Type B pancreatic cell (in vitro differentiated cells): Measurements from ENCODE around the gene SLC34A3. TPM values are rescaled to one million over a fixed set of nuclear protein-coding genes. Genes with fewer than 3 reads are reported as not detected.
"Not testable (repeated sequence)": the region's sequence is repeated elsewhere in the genome, so short reads cannot be mapped to it uniquely, and the experiment has no call there.

Source experiments
- DNase-seq: peaks from one replicate; pipeline ENCODE4 v3.0.0; 2021; ENCODE audit warnings: mixed read lengths; ENCODE audit not compliant: unreplicated experiment; ENCODE audit errors: extremely low spot score
- H3K27ac Mint-ChIP-seq: 2 replicates; pipeline ENCODE4 v1.8.0; 2021; ENCODE audit warnings: mild to moderate bottlenecking, mixed read lengths
- H3K27me3 Mint-ChIP-seq: 2 replicates; pipeline ENCODE4 v1.8.0; 2021; ENCODE audit warnings: mixed read lengths
- H3K36me3 Mint-ChIP-seq: 2 replicates; pipeline ENCODE4 v1.8.0; 2021; ENCODE audit warnings: mixed read lengths
- H3K4me1 Mint-ChIP-seq: one replicate; pipeline ENCODE4 v1.8.0; 2021; ENCODE audit warnings: mixed read lengths; ENCODE audit not compliant: unreplicated experiment
- H3K4me3 Mint-ChIP-seq: 2 replicates; pipeline ENCODE4 v1.8.0; 2021; ENCODE audit warnings: mild to moderate bottlenecking, mixed read lengths
- H3K9me3 Mint-ChIP-seq: 2 replicates; pipeline ENCODE4 v1.8.0; 2021; ENCODE audit warnings: mixed read lengths
- CTCF ChIP-seq: fragments of 200-600 bp; sonication (generic); conservative IDR thresholded peaks from 2 replicates; pipeline ENCODE4 v1.5.0; 2021; ENCODE audit warnings: antibody characterized with exemption, mild to moderate bottlenecking
- total RNA-seq: library from RNA; stranded (reverse); gene quantifications from 2 replicates; pipeline ENCODE4 v1.2.1, GENCODE V29; 2021; ENCODE audit warnings: low replicate concordance

Gene SLC34A3
- total RNA-seq, 1 donor from 2014 or later = 0.41 TPM

- Mint-ChIP-seq H3K27me3 (peaks cover 4% of the 10 kb centered on the region), H3K4me1 (peaks cover 26% of the 10 kb centered on the region), H3K36me3 (peaks cover 17% of the 10 kb centered on the region), H3K9me3 (no peaks in the 10 kb centered on the region), H3K4me3 (peak overlapping the region; percentile 84), H3K27ac (peak overlapping the region; percentile 78)
- TF ChIP-seq CTCF = peak; percentile 25
- no peak for DNase-seq
These were observed 9.7 kb downstream of the SLC34A3 start for GRCh38 chr9:137240318-137240840.

DNA sequence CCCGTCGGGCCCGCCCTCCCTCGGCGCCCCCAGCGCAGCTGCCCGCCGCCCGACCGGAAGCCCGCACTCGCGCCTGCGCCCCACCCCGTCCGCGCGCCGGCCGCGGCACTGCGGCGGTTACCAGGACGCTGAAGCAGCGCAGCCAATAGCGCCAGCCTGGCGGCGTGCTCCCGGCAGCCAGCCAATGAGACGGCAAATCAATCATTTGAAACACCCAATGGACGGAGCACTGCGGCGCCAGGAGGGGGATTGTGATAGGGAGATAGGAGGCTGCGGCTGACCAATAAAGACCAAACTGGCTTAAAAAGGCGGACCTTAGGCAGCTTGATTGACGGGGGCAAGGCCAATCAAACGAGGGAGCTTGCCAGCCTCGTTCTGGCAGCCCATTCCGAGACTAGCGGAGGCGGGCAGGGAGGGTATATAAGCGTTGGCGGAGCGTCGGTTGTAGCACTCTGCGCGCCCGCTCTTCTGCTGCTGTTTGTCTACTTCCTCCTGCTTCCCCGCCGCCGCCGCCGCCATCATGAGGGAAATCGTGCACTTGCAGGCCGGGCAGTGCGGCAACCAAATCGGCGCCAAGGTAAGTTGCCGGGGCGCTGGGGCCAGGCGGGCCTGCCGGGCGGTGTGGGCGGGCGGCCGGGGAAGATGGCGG, 10.3 kb downstream of the SLC34A3 start, which contains the start of gene TUBB4B:
TSS of gene TUBB4B (plus strand) at position 447 of the 649 bp plus-strand sequence. CDS start at position 521, 74 bp downstream.
- Mint-ChIP-seq H3K27ac (peak within 1 kb of the TSS; percentile 99), H3K36me3 (peaks cover 17% of the 10 kb centered on the region), H3K4me3 (peak within 1 kb of the TSS; percentile 98), H3K4me1 (peaks cover 26% of the 10 kb centered on the region), H3K9me3 (no peaks in the 10 kb centered on the region), H3K27me3 (peaks cover 4% of the 10 kb centered on the region)
- peak; percentile 99 for DNase-seq
- TF ChIP-seq CTCF = peak; percentile 2

DNA sequence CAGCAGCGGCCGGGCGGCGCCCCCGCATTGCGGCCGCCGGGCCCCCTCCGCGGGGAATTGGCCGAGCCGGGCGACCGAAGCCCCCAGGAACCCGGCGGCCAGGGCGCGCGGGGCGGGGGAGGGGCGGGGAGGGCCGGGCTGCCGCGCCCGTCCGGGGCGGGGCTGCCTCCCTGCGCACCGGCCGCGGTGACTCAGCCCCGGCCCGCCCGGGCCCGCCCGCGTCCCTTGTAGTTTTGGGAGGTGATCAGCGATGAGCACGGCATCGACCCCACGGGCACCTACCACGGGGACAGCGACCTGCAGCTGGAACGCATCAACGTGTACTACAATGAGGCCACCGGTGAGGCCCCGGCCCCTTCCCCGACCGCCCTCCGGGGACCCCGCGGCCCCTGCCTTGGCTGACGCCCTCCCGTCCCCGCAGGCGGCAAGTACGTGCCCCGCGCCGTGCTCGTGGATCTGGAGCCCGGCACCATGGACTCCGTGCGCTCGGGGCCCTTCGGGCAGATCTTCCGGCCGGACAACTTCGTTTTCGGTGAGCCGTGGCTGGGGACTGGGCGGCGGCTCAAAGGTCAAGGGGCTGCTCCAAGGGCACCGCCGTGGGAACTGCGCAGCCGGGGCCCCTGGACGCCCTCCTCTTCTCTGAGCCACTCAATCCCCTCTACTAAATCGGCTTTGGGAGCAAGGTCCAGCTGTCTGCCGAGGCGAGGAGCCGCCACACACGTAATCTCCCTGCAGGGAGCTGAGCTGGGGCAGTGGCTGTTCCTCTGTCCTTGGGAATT, 11.0 kb downstream of the SLC34A3 start:
- H3K9me3 Mint-ChIP-seq = no peaks in the 10 kb centered on the region
- no peak for DNase-seq
- peaks cover 26% of the 10 kb centered on the region for H3K4me1 Mint-ChIP-seq
- peak overlapping the region; percentile 99 for H3K27ac Mint-ChIP-seq
- peaks cover 17% of the 10 kb centered on the region for H3K36me3 Mint-ChIP-seq
- peak overlapping the region; percentile 89 for H3K4me3 Mint-ChIP-seq
- no peak for TF ChIP-seq CTCF
- H3K27me3 Mint-ChIP-seq = peaks cover 4% of the 10 kb centered on the region

DNA sequence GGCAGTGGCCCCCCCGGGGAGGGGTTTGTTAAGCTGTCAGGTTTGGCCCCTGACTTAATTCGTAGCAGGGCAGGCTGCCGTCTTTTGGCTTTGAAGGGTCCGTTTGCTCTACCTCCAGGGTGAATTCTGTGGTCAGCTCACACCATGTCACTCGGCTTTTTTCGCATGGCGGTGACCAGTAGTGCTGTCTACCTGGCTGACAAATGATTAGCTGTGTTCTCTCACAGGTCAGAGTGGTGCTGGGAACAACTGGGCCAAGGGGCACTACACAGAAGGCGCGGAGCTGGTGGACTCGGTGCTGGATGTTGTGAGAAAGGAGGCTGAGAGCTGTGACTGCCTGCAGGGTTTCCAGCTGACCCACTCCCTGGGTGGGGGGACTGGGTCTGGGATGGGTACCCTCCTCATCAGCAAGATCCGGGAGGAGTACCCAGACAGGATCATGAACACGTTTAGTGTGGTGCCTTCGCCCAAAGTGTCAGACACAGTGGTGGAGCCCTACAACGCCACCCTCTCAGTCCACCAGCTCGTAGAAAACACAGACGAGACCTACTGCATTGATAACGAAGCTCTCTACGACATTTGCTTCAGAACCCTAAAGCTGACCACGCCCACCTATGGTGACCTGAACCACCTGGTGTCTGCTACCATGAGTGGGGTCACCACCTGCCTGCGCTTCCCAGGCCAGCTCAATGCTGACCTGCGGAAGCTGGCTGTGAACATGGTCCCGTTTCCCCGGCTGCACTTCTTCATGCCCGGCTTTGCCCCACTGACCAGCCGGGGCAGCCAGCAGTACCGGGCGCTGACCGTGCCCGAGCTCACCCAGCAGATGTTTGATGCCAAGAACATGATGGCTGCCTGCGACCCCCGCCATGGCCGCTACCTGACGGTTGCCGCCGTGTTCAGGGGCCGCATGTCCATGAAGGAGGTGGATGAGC, 11.8 kb downstream of the SLC34A3 start:
- TF ChIP-seq CTCF = no peak
- Mint-ChIP-seq H3K27ac (peak overlapping the region; percentile 86), H3K27me3 (peaks cover 4% of the 10 kb centered on the region), H3K36me3 (peaks cover 17% of the 10 kb centered on the region), H3K4me3 (peak overlapping the region; percentile 89), H3K9me3 (no peaks in the 10 kb centered on the region), H3K4me1 (peaks cover 29% of the 10 kb centered on the region)
- DNase-seq = no peak

GRCh38 chr9:137243266-137243625, 12.5 kb downstream of the SLC34A3 start:
- Mint-ChIP-seq H3K36me3 (peaks cover 17% of the 10 kb centered on the region), H3K4me1 (peaks cover 31% of the 10 kb centered on the region), H3K4me3 (peak overlapping the region; percentile 89)
- not testable (repeated sequence) for H3K27ac Mint-ChIP-seq, H3K9me3 Mint-ChIP-seq, DNase-seq, H3K27me3 Mint-ChIP-seq
